ENCODE measurements around the gene B4GALNT2. TPM values are rescaled to one million over a fixed set of nuclear protein-coding genes. Genes with fewer than 3 reads are reported as not detected.

B4GALNT2 gene
- total and polyA plus RNA-seq, 2 donors (not counting 1 experiment from before 2014, with no cell fraction given), result 0.12 TPM; not detected in 1

GRCh38 chr17:49213399-49213798 lies 80.8 kb downstream of the B4GALNT2 start:
- no peaks in the 10 kb centered on the region for H3K27me3 ChIP-seq (replicated peaks in 1 of 4; ENCODE audit: control extremely low read depth in 1 of 4, control insufficient read depth in 3 of 4, insufficient read depth in 4 of 4, low read length in 3 of 4)
- intact Hi-C loops (cut with micrococcal nuclease), result no loop called here
- 0% methylated on average over 5 of the region's 5 CpGs for WGBS (ENCODE audit: insufficient coverage)
- ChIA-PET POLR2A (interaction anchor here (0.6 to 1.2 kb wide), 3 partner anchors 10 to 101 kb away, joined by 3 read pairs; no protein-coding TSS in a partner anchor), CTCF (interaction anchor here (1.8 to 11.9 kb wide), 4 partner anchors 9 to 20 kb away, joined by 5 to 140 read pairs (median 22); partner anchors contain the start of gene PHOSPHO1)
- Mint-ChIP-seq H3K27me3 (no peaks in the 10 kb centered on the region), H3K4me1 (peaks cover 86% of the 10 kb centered on the region), H3K27ac (peak overlapping the region; percentile 97), H3K4me3 (peak overlapping the region; percentile 88), H3K9me3 (ENCODE audit: insufficient read depth) (no peaks in the 10 kb centered on the region)
- H3K27ac ChIP-seq (ENCODE audit: low read length in 2 of 2), result peak overlapping the region; percentile 4 to 64
- peak overlapping the region; percentile 2 for H3K9ac ChIP-seq (ENCODE audit: low read length)
- no peaks in the 10 kb centered on the region for H3K9me3 ChIP-seq (ENCODE audit: control extremely low read depth in 1 of 3, control insufficient read depth in 2 of 3, insufficient read depth in 1 of 3, low read length in 2 of 3)
- TF ChIP-seq CTCF (IDR thresholded peaks at IDR 0.05) (no peak), EZH2 (IDR thresholded peaks at IDR 0.05; ENCODE audit: borderline replicate concordance, insufficient read depth, low read depth, low read length, poor library complexity, severe bottlenecking) (no peak)
- DNase-seq, result peak; percentile 73
- H3K4me3 ChIP-seq (ENCODE audit: control extremely low read depth in 1 of 5, extremely low read depth in 1 of 5, insufficient read depth in 1 of 5, low read depth in 2 of 5, low read length in 4 of 5), result peak overlapping the region in 3 of 5 experiments; percentile 2 to 13 (median 4)
- H3K79me2 ChIP-seq (ENCODE audit: control insufficient read depth, insufficient read depth, low read length), result peaks cover 84% of the 10 kb centered on the region
- H2AFZ ChIP-seq (ENCODE audit: insufficient read depth, low read depth, low read length, poor library complexity, severe bottlenecking), result no peak overlapping the region
- peaks cover 89 to 100% of the 10 kb centered on the region in 2 donors for H3K4me1 ChIP-seq (ENCODE audit: control insufficient read depth in 2 of 2, insufficient read depth in 2 of 2, low read length in 2 of 2)
- peaks cover 3 to 7% of the 10 kb centered on the region in 2 experiments for H3K36me3 ChIP-seq (replicated peaks in 1 of 2; ENCODE audit: control extremely low read depth in 1 of 2, control insufficient read depth in 1 of 2, extremely low read depth in 1 of 2, insufficient read depth in 2 of 2, low read length in 1 of 2)
- H4K20me1 ChIP-seq (ENCODE audit: control insufficient read depth, insufficient read depth, low read length, poor library complexity, severe bottlenecking), result peaks cover 10% of the 10 kb centered on the region
- ATAC-seq (ENCODE audit: low read depth), result peak; percentile 31
- H3K4me2 ChIP-seq (replicated peaks; ENCODE audit: low read depth, low read length, poor library complexity, severe bottlenecking), result peak overlapping the region; percentile 74

GRCh38 chr17:49213847-49214246 lies 81.3 kb downstream of the B4GALNT2 start:
- H3K4me3 Mint-ChIP-seq, result peak overlapping the region; percentile 88
- CTCF ChIA-PET, result interaction anchor here (1.8 to 11.9 kb wide), 3 partner anchors 9 to 20 kb away, joined by 5 to 140 read pairs (median 36); partner anchors contain the start of gene PHOSPHO1
- TF ChIP-seq EZH2 (IDR thresholded peaks at IDR 0.05; ENCODE audit: borderline replicate concordance, insufficient read depth, low read depth, low read length, poor library complexity, severe bottlenecking), result no peak
- no peak for TF ChIP-seq CTCF (IDR thresholded peaks at IDR 0.05)
- no peak for DNase-seq
- H3K27ac Mint-ChIP-seq, result peak overlapping the region; percentile 97
- peaks cover 88% of the 10 kb centered on the region for H3K4me1 Mint-ChIP-seq
- H3K9me3 Mint-ChIP-seq (ENCODE audit: insufficient read depth), result no peaks in the 10 kb centered on the region
- no peaks in the 10 kb centered on the region for H3K27me3 ChIP-seq (replicated peaks in 1 of 4; ENCODE audit: control extremely low read depth in 1 of 4, control insufficient read depth in 3 of 4, insufficient read depth in 4 of 4, low read length in 3 of 4)
- 75% methylated on average over 2 of the region's 2 CpGs for WGBS (ENCODE audit: insufficient coverage)
- H3K27me3 Mint-ChIP-seq, result no peaks in the 10 kb centered on the region
- peak overlapping the region; percentile 74 for H3K4me2 ChIP-seq (replicated peaks; ENCODE audit: low read depth, low read length, poor library complexity, severe bottlenecking)
- ATAC-seq (ENCODE audit: low read depth), result no peak
- peak overlapping the region in 3 of 5 experiments; percentile 2 to 13 (median 4) for H3K4me3 ChIP-seq (ENCODE audit: control extremely low read depth in 1 of 5, extremely low read depth in 1 of 5, insufficient read depth in 1 of 5, low read depth in 2 of 5, low read length in 4 of 5)
- H3K9ac ChIP-seq (ENCODE audit: low read length), result peak overlapping the region; percentile 2
- peak overlapping the region; percentile 4 to 64 for H3K27ac ChIP-seq (ENCODE audit: low read length in 2 of 2)
- H2AFZ ChIP-seq (ENCODE audit: insufficient read depth, low read depth, low read length, poor library complexity, severe bottlenecking), result no peak overlapping the region
- peaks cover 3 to 7% of the 10 kb centered on the region in 2 experiments for H3K36me3 ChIP-seq (replicated peaks in 1 of 2; ENCODE audit: control extremely low read depth in 1 of 2, control insufficient read depth in 1 of 2, extremely low read depth in 1 of 2, insufficient read depth in 2 of 2, low read length in 1 of 2)
- intact Hi-C loops (cut with micrococcal nuclease), result no loop called here
- H3K79me2 ChIP-seq (ENCODE audit: control insufficient read depth, insufficient read depth, low read length), result peaks cover 80% of the 10 kb centered on the region
- peaks cover 92 to 100% of the 10 kb centered on the region in 2 donors for H3K4me1 ChIP-seq (ENCODE audit: control insufficient read depth in 2 of 2, insufficient read depth in 2 of 2, low read length in 2 of 2)
- H3K9me3 ChIP-seq (ENCODE audit: control extremely low read depth in 1 of 3, control insufficient read depth in 2 of 3, insufficient read depth in 1 of 3, low read length in 2 of 3), result no peaks in the 10 kb centered on the region
- POLR2A ChIA-PET, result interaction anchor here (1.1 kb wide), 1 partner anchor 10 kb away, joined by 3 read pairs; no protein-coding TSS in a partner anchor
- H4K20me1 ChIP-seq (ENCODE audit: control insufficient read depth, insufficient read depth, low read length, poor library complexity, severe bottlenecking), result peaks cover 10% of the 10 kb centered on the region
